ENCODE data around the gene CLINT1.

CLINT1 gene

DNA sequence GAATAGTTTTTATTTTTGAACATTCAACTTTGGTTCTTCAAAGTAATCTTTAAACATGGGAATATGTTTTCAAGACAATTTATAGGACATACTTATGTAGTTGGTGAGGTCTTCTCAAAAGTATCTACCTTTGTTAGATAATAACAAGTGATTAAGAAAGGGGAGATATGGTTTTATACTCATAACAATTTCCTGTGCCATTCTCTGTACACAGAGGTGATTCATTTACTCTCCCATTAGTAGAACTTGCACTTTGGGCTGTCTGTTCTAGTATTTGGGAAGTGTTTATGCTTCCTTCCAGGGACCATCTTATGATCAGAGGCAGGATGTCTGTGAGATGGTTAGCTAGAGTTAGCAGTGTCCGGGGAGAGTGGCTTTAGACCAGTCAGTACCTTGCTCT lies 100.2 kb downstream of the CLINT1 start:
- DNase-seq (ENCODE audit: low read depth) = no peak

DNA sequence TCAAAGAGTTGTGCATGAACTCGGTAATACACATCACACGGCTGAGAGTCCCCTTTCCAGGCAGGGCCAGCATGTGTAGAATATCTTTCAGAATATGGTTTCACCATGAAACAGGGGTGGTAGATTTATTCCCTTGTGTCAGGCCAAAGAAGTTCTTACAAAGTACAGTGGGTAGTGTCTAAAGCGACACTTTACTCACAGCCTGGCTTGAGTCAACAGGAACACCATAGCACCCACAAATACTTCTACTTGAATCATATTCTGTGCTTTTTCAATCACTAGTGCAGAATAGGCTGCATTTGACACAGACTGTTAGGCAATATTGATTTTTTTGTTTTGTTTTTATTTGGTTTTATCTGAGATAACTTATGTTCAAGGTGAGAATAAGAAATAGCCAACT lies 102.8 kb downstream of the CLINT1 start:
- DNase-seq (ENCODE audit: low read depth) = no peak

DNA sequence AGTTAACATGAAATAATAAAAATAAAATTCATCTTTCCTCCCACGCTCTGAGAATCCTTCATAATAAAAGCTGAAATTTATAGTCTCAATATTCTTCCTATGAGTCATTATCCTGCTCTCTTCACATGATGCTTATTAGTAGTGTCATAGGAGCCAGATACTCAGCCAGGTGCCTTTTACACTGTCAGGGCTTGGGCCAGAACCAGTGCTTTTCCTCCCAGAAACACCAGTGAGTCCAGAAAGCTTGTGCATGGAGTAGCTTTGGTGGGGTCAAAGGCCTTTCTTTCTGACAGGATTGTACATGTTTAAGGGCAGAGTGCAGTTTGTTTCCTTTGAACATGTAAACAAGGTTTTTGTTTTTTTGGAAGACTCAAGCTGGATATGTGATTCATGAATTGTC lies 108.6 kb downstream of the CLINT1 start:
- no peak for DNase-seq (ENCODE audit: low read depth)

DNA sequence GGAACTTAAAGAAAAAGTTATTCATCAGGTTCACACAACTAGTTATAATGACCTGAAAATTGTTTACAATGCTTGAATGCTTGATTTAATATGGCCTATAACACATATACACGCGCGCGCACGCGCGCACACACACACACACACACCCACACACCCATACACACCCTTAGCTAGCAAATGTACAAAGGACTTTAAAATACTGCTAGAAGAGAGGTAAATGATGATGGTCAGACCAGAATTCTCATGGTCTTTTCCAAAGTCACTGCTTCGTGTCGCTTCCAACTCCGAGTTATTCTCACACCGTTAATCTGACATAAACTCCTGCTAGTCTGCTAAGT lies 109.5 kb downstream of the CLINT1 start:
- no peak for DNase-seq (ENCODE audit: low read depth)

DNA sequence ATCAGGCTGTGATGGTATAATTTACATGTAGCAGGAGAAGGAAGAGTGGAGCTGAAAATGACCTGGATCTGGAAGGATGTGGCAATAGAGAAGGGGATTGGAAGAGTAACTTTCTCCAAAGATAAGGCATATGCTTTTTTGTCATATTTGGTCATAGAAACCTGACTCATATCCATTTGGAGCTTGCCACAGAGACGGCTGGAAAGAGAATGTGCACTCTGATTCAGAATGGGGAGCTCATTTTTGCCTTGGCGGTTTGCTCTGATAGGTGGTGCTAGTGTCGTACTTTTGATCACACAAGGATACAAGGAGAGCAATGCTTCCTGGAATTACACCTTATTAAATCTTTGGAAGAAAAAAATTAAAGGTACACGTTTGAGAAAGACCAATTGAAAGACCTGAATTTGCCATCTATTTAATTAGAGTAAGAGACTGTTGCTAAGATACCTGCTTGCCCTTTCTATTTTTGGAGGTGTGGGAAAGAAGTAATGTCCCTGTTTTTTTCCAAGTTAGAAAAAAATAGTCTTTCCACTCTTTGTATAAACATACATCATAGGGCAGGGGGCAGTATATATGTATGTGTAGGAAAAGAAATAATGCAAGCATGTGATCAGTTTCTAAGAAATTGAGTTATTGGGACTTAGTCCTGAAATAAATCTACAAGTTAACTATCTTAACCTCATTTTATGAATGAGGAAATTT lies 110.0 kb downstream of the CLINT1 start:
- peak; percentile 43 for DNase-seq (ENCODE audit: low read depth)

DNA sequence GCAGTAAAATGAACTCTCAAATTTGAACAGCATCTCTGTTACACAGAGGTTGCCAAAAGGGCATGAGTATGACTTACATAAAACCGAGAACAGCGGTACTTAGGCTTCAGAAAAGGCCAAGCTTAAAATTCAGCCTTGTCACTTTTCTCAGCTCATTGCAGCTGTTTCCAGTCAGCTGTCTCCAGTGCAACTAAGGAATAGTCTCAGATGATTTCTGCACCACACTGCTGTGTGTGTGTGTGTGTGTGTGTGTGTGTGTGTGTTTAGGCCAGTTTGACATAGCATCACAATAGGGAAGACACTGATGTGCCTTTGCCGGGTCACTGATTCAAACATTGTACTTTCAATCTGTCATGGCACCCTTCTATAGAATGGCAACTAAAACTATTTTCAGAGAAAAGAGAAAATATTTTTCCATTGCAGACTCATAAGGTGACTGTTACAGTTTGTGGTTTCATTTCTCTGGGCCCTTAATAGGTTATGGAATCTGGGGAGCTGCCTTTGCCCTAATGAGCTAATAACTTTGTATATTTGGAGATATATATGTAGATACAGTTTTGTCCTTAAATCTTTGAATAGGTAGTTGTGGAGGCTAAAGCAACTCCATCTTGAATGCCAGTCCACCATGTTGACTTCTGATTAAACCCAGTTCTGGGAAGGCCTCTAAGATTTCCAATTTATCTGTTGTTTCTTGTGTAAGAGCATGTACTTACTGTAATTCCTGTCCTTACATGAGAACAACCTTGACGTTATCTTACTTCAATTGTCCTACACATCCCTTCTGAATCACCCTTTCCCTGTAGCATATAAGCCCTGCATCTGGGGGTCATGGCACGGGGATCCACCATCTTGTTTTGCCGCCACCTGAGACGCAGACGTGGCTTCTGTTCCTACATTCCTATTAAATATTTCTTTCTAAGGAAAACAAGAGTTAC lies 110.9 kb downstream of the CLINT1 start:
- no peak for DNase-seq (ENCODE audit: low read depth)

DNA sequence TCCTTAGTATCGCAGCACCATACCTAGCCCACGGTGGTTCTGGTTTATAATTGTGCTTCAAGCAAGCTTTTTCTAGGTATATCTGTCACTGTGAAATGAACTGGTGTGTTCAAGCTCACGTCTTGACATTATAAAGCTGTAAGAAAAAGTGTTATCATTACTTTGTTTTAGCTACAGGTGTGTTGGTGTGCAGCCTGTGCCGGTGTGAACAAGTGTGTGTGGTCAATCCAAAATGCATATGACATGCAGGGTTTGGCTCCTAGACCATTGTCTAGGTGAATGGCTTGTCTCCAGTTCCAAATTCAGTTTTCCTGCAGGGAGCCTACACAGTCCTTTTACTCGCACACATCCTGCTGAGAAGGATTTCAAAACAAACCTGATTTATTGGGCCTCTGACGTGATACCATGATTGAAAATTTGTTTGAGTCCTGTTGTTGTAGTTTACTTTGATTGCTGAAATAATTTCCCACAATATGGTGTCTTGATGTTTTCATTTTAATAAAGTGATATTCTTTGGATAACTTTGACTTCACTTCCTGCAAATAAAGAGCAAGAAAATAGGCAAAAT lies 111.7 kb downstream of the CLINT1 start:
- DNase-seq (ENCODE audit: low read depth) = no peak

DNA sequence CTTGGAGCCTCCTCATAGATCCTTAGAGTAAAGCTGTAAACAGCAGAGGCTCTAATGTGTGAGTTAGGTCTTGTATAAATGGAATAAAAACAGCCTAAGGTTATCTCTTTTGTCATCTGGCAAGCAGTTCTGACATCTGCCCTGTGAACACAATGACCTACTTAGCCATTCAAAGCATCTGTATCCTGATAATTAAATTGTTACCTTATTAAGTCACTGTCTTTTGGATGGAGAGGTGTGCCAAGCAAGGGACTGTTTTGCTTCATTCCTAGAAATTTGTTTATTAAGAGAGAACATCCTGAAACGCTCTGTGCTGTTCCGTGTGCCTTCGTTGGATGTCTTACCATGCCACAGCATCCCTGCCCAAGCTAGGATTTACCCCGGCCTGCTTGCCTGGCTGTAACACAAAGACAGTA lies 113.9 kb downstream of the CLINT1 start:
- DNase-seq (ENCODE audit: low read depth) = no peak

DNA sequence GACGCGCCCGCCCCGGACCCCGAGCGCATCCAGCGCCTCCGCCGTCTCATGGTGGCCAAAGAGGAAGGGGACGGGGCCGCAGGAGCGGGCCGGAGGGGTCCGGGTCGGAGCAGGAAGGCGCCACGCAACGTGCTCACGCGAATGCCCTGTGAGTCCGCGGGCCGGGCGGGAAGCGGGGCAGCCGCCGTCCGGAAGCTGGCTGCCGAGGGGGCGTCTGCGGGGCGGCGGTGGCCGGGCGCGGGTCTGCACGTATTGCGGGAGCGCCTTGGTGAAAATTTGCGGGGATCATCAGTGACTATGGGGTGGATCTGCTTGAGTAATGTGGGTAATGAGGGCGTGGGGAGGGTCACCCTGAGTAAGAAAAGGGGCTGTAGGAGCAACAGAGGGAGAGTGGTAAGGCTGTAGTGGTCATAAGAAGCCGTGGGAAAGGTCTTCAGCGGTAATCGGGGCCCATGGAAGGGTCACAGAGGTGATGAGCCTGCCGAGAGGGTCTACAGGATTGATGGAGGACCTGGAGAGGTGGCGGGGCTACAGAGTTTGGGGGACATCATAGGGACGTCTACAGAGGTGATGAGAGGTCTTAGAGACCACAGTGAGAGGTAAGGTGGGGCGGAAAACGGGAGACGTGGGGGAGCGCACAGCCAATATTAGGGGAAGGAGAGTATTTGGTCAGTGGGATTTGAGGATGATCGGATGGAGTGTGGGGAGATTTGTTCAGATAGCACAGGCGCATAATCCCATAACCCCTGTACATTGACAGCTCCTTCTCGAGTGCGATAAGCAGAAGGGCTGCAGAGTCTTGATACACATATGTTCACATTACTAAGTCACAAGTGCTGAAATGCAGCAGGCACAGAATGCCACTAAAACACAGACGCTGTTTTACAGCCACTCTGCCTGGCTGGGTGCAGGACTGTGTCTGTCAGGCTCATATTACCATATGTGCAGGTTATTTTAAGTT lies 114.6 kb downstream of the CLINT1 start:
- DNase-seq (ENCODE audit: low read depth) = no peak

DNA sequence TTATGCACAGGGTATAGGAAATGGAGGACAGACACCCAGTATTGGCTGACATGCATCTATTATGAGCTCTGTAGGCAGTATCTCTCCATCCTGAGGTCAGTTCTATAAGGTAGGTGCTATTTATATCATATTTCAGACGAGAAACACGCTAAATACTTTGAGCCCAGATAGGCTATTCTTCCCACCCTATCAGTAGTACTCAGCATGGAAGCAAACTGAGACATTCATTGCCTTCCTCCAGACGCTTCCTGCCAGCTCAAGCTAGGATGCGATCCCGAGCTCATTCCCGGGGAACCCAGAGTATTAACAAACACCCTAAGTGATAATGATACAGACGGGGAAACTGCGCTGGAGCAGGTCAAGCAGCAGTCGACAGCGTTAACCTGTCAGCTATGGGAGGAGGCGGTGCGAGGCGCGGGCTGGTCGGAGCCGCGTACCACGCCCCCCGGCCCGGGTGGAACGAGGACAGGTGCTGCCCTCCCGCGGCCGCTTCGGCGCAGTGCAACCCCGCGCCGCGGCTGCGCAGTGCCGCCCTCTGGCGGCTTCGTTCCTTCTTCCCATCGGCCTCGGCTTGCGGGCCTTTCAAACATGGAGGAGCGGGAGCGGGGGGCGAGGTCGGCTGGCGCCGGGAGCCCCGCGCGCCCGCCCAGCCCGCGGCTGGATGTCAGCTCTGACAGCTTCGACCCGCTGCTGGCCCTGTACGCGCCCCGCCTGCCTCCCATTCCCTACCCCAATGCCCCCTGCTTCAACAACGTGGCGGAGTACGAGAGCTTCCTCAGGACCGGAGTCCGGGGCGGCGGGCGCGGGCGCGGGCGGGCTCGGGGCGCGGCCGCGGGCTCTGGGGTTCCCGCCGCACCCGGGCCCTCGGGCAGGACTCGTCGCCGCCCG lies 115.5 kb downstream of the CLINT1 start, which contains the start of gene LSM11:
Gene LSM11, plus strand, starts transcription at position 550 of the 888 bp plus-strand sequence. Its CDS starts 39 bp downstream, at position 589.
- no peak for DNase-seq (ENCODE audit: low read depth)

DNA sequence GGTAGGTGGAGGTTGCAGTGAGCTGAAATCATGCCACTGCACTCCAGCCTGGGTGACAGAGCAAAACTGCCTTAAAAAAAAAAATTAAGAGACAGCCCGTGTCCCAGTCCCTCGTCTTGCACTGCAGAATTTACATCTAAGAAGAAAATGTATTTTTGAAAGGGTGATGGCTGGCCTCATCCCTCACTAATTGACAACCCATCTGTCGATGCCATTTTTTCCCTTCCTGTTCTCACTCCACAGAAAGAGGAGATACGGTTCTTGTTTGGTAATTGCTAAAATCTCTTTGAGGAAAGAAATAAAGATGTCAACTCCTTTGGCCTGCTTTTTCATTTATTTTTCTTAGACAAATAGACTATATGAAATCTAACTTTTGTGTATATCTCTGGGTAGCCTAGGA lies 117.8 kb downstream of the CLINT1 start:
- DNase-seq (ENCODE audit: low read depth) = no peak

DNA sequence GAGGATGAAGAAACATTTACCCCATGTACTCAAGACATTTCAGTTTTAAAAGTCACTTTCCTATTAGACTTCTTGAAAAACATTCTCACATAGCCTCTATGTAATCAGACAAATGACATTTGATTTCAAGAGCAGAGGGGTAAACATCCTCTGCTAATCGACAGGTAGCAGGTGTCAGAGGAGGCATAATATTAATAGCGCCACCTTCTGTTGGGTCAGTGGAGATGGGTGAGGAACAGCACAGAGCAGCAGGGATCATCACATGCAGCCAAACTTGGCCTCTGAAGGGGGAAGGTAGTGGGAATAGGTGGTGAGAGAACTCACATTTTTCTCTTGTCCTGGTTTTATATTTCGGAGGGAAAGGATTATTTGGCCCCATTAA lies 118.7 kb downstream of the CLINT1 start:
- no peak for DNase-seq (ENCODE audit: low read depth)

DNA sequence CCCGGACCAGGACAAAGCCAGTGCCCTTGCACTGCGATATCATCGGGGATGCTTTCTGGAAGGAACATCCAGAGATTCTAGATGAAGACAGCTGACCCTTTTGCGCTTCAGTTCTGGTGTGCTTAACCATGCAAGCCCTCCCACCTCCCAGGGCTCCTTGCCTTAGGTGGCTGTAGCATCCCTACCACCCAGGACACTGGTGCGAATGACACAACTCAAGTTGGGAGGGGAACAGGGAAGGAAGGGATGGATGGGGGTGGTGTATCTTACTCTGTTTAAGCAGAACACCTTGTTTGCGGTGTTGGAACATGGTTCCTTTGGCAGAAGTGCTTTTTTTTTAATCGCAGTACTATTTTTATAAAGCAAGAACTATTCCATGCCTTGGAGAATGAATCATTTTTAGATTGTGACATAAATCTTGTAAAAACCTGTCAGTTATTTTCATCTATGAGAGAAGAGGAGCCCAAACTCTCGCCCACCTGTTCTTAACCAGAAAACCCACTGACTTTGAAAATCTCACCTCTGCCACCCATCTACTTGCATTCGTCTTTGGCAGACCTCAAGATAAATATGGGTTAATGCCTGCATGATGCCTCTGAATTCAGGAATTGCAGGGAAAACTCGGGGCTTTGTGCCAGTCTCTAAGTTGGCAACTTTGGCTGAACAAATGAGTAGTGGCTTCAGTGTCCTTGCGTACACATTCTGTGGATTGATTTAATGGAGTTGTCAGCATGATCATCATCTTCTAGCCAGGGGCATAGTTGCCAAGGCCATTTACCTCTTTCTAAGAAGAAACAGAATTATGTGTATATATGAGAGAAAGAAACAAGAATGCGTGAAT lies 119.3 kb downstream of the CLINT1 start:
- DNase-seq (ENCODE audit: low read depth) = no peak

DNA sequence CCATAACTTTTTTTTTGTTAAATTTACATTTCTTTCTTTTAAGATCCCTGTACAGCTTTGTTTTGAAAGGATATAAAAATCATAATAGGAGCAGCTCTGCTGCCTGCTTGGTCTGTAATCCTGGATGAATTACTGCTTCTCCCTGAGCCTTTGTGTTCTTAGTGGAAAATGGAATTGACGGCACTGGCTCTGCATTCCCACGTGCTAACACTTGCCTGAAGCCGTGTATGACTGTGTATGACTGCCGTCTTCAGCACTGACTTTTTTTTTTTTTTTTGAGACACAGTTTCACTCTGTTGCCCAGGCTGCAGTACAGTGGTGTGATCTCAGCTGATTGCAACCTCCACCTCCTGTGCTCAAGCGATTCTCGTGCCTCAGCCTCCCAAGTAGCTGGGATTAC lies 123.0 kb downstream of the CLINT1 start:
- no peak for DNase-seq (ENCODE audit: low read depth)

Data from GM04503 (cell line).